Natural killer cell (primary cell): Measurements from ENCODE around the gene AKR7A2. TPM values are rescaled to one million over a fixed set of nuclear protein-coding genes. Genes with fewer than 3 reads are reported as not detected.

Source experiments
- ATAC-seq, 3 donors: fragments of 150-1000 bp in 2 of 3; fragments of 200-7000 bp in 1 of 3; cut with Tn5 transposase; 1 replicate in 1 of 3; 2 replicates in 2 of 3; pipeline ENCODE4 v1.10.0; 2021; ENCODE audit warnings: mild to moderate bottlenecking in 2 of 3, moderate library complexity in 2 of 3
- DNase-seq, 2 donors: peaks; one replicate each; pipeline versions ENCODE4 v3.0.0 to v3.0.0-alpha.2; 2013 to 2021; ENCODE audit warnings: mixed read lengths in 1 of 2
- H3K27ac ChIP-seq: one replicate; pipeline ENCODE4 v1.5.1; 2013; ENCODE audit warnings: mild to moderate bottlenecking, low read length
- H3K27me3 ChIP-seq: one replicate; pipeline ENCODE4 v1.6.1; 2013; ENCODE audit warnings: low read length; ENCODE audit not compliant: control insufficient read depth, insufficient read depth
- H3K36me3 ChIP-seq: one replicate; pipeline ENCODE4 v1.6.1; 2013; ENCODE audit warnings: low read length; ENCODE audit not compliant: control insufficient read depth, insufficient read depth
- H3K4me1 ChIP-seq: one replicate; pipeline ENCODE4 v1.6.1; 2013; ENCODE audit warnings: low read length; ENCODE audit not compliant: control insufficient read depth, insufficient read depth
- H3K4me3 ChIP-seq: one replicate; pipeline ENCODE4 v1.5.1; 2013; ENCODE audit warnings: low read length
- H3K9me3 ChIP-seq: one replicate; pipeline ENCODE4 v1.6.1; 2013; ENCODE audit warnings: low read length; ENCODE audit not compliant: control insufficient read depth, insufficient read depth
- H3K27ac Mint-ChIP-seq, 2 donors: one replicate each; pipeline ENCODE4 v1.8.0; 2022; ENCODE audit warnings: mild to moderate bottlenecking in 2 of 2, mixed read lengths in 2 of 2, moderate library complexity in 1 of 2
- H3K27me3 Mint-ChIP-seq, 2 donors: one replicate each; pipeline ENCODE4 v1.8.0; 2022; ENCODE audit warnings: low read depth in 2 of 2, mixed read lengths in 2 of 2
- H3K36me3 Mint-ChIP-seq: one replicate; pipeline ENCODE4 v1.8.0; 2022; ENCODE audit warnings: mixed read lengths
- H3K4me1 Mint-ChIP-seq, 2 donors: one replicate each; pipeline ENCODE4 v1.8.0; 2022; ENCODE audit warnings: mixed read lengths in 2 of 2
- H3K4me3 Mint-ChIP-seq: one replicate; pipeline ENCODE4 v1.8.0; 2022; ENCODE audit warnings: mild to moderate bottlenecking, moderate library complexity, mixed read lengths
- H3K9me3 Mint-ChIP-seq, 2 donors: one replicate each; pipeline ENCODE4 v1.8.0; 2022; ENCODE audit warnings: mixed read lengths in 2 of 2
- CTCF ChIP-seq: fragments of 200-600 bp; IDR thresholded peaks from one replicate; pipeline ENCODE4 v1.8.0; 2022; ENCODE audit warnings: antibody characterized with exemption
- WGBS: methylation state at CpG from one replicate; pipeline ENCODE4 v1.1.7; 2013; ENCODE audit warnings: missing lambda C conversion rate; ENCODE audit not compliant: insufficient coverage; 5-methylcytosine and 5-hydroxymethylcytosine counted together
- intact Hi-C: fragments of 100-400 bp; cut with micrococcal nuclease; formaldehyde crosslinking; loops from one replicate; pipeline ENCODE4 v1.14.2; 2022
- total RNA-seq, 4 donors: library from RNA; stranded (reverse); fragments of 120-200 nt in 1 of 4; gene quantifications; one replicate each; pipeline versions ENCODE4 v1.2.3 to v1.2.4, GENCODE V29; 2013 to 2022

The AKR7A2 gene
- total RNA-seq, 3 donors from 2014 or later (not counting 1 experiment from before 2014, with no cell fraction given), result 25.5 to 31.9 (median 28.9) TPM

GRCh38 chr1:19329611-19330010 is 17.7 kb upstream of the AKR7A2 start:
- Histone ChIP-seq H3K27me3 (no peaks in the 10 kb centered on the region), H3K27ac (no peak overlapping the region), H3K9me3 (no peaks in the 10 kb centered on the region), H3K36me3 (peaks cover 17% of the 10 kb centered on the region), H3K4me1 (no peaks in the 10 kb centered on the region), H3K4me3 (no peak overlapping the region)
- Mint-ChIP-seq H3K27me3 (no peaks in the 10 kb centered on the region), H3K36me3 (no peaks in the 10 kb centered on the region), H3K4me3 (no peak overlapping the region), H3K9me3 (no peaks in the 10 kb centered on the region), H3K4me1 (peaks cover 0 to 5% of the 10 kb centered on the region in 2 donors), H3K27ac (no peak overlapping the region)
- no peak for ATAC-seq
- DNase-seq, result no peak
- TF ChIP-seq CTCF, result no peak
- intact Hi-C loops, result no loop called here
- WGBS, result 96% methylated on average over 4 of the region's 5 CpGs

GRCh38 chr1:19329188-19329587 is 17.2 kb upstream of the AKR7A2 start:
- Histone ChIP-seq H3K27ac (no peak overlapping the region), H3K4me1 (no peaks in the 10 kb centered on the region), H3K36me3 (peaks cover 19% of the 10 kb centered on the region), H3K27me3 (no peaks in the 10 kb centered on the region), H3K9me3 (no peaks in the 10 kb centered on the region), H3K4me3 (no peak overlapping the region)
- Mint-ChIP-seq H3K9me3 (no peaks in the 10 kb centered on the region), H3K27ac (no peak overlapping the region), H3K4me3 (no peak overlapping the region), H3K27me3 (no peaks in the 10 kb centered on the region), H3K36me3 (no peaks in the 10 kb centered on the region), H3K4me1 (peaks cover 0 to 5% of the 10 kb centered on the region in 2 donors)
- intact Hi-C loops, result no loop called here
- WGBS, result 95% methylated on average over 13 of the region's 13 CpGs
- ATAC-seq (no peak), DNase-seq (no peak)
- no peak for TF ChIP-seq CTCF

- H3K4me1 ChIP-seq, result no peaks in the 10 kb centered on the region
- intact Hi-C loops, result no loop called here
- Mint-ChIP-seq H3K9me3 (no peaks in the 10 kb centered on the region), H3K27me3 (no peaks in the 10 kb centered on the region), H3K36me3 (no peaks in the 10 kb centered on the region), H3K4me1 (peaks cover 0 to 5% of the 10 kb centered on the region in 2 donors), H3K4me3 (no peak overlapping the region), H3K27ac (no peak overlapping the region)
- ATAC-seq (no peak), DNase-seq (no peak)
- 97% methylated on average over 18 of the region's 18 CpGs for WGBS
- H3K27ac ChIP-seq, result no peak overlapping the region
- H3K4me3 ChIP-seq, result no peak overlapping the region
- no peaks in the 10 kb centered on the region for H3K9me3 ChIP-seq
- TF ChIP-seq CTCF, result no peak
- no peaks in the 10 kb centered on the region for H3K27me3 ChIP-seq
- peaks cover 21% of the 10 kb centered on the region for H3K36me3 ChIP-seq
Measured at GRCh38 chr1:19328486-19328885, 16.5 kb upstream of the AKR7A2 start.

GRCh38 chr1:19327736-19328135 is 15.8 kb upstream of the AKR7A2 start:
- Mint-ChIP-seq H3K4me3 (no peak overlapping the region), H3K4me1 (peaks cover 0 to 5% of the 10 kb centered on the region in 2 donors), H3K36me3 (no peaks in the 10 kb centered on the region), H3K27ac (no peak overlapping the region), H3K9me3 (no peaks in the 10 kb centered on the region), H3K27me3 (no peaks in the 10 kb centered on the region)
- no peak overlapping the region for H3K27ac ChIP-seq
- DNase-seq (no peak), ATAC-seq (no peak)
- H3K36me3 ChIP-seq, result peaks cover 21% of the 10 kb centered on the region
- H3K27me3 ChIP-seq, result no peaks in the 10 kb centered on the region
- no peaks in the 10 kb centered on the region for H3K4me1 ChIP-seq
- intact Hi-C loops, result no loop called here
- no peaks in the 10 kb centered on the region for H3K9me3 ChIP-seq
- WGBS, result 90% methylated on average over 9 of the region's 9 CpGs
- no peak for TF ChIP-seq CTCF
- no peak overlapping the region for H3K4me3 ChIP-seq
